ENCODE measurements around the gene UGP2.
"Not testable (repeated sequence)": the region's sequence is repeated elsewhere in the genome, so short reads cannot be mapped to it uniquely, and the experiment has no call there.

Gene UGP2

GRCh38 chr2:63796796-63797195 is 44.9 kb upstream of the UGP2 start:
- no peaks in the 10 kb centered on the region for H3K9me2 ChIP-seq (replicated peaks; ENCODE audit: insufficient read depth, low read length)
- H3F3A ChIP-seq (ENCODE audit: insufficient read depth, low read length) = no peaks in the 10 kb centered on the region
- TF ChIP-seq EZH2 (optimal IDR thresholded peaks at IDR 0.05; ENCODE audit: low read depth, low read length) (no peak), EZH2phosphoT487 (IDR thresholded peaks at IDR 0.05; ENCODE audit: low read length) (no peak)
- TF ChIP-seq, protein P1, sequence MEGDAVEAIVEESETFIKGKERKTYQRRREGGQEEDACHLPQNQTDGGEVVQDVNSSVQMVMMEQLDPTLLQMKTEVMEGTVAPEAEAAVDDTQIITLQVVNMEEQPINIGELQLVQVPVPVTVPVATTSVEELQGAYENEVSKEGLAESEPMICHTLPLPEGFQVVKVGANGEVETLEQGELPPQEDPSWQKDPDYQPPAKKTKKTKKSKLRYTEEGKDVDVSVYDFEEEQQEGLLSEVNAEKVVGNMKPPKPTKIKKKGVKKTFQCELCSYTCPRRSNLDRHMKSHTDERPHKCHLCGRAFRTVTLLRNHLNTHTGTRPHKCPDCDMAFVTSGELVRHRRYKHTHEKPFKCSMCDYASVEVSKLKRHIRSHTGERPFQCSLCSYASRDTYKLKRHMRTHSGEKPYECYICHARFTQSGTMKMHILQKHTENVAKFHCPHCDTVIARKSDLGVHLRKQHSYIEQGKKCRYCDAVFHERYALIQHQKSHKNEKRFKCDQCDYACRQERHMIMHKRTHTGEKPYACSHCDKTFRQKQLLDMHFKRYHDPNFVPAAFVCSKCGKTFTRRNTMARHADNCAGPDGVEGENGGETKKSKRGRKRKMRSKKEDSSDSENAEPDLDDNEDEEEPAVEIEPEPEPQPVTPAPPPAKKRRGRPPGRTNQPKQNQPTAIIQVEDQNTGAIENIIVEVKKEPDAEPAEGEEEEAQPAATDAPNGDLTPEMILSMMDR (IDR thresholded peaks at IDR 0.05; ENCODE audit: low read length) = no peak
- H3K79me2 ChIP-seq (ENCODE audit: low read length) = no peaks in the 10 kb centered on the region
- no peak overlapping the region for H3K4me3 ChIP-seq (ENCODE audit: low read length)
- no peak overlapping the region for H3K4me2 ChIP-seq (ENCODE audit: low read depth, low read length)
- H3K4me1 ChIP-seq (ENCODE audit: low read length) = no peaks in the 10 kb centered on the region
- no peak for DNase-seq
- no peaks in the 10 kb centered on the region for H4K20me1 ChIP-seq (ENCODE audit: insufficient read depth, low read length)
- H2AFZ ChIP-seq (ENCODE audit: low read length) = no peak overlapping the region
- no peaks in the 10 kb centered on the region for H3K36me3 ChIP-seq (replicated peaks; ENCODE audit: insufficient read depth, low read length)
- no peak overlapping the region for H3K9ac ChIP-seq (ENCODE audit: low read length)
- no peaks in the 10 kb centered on the region for H3K27me3 ChIP-seq (replicated peaks; ENCODE audit: insufficient read depth, low read length)
- H3K9me3 ChIP-seq (replicated peaks; ENCODE audit: insufficient read depth, low read length) = no peaks in the 10 kb centered on the region
- H3K27ac ChIP-seq (ENCODE audit: low read length) = no peak overlapping the region

DNA sequence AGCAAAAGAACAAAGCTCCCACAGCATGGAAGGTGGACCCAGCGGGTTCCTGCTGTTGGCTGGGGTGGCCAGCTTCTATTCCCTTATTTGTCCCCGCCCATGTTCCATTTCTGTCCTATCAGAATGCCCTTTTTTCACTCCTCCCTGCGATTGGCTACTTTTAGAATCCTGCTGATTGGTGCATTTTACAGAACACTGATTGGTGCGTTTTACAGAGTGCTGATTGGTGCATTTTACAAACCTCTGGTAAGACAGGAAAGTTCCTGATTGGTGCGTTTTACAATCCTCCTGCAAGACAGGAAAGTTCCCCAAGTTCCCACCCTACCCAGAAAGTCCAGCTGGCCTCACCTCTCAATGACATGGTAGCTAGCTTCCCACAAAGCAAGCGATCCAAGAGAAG is 40.2 kb upstream of the UGP2 start:
- Histone ChIP-seq H3K27ac (ENCODE audit: low read length) (no peak overlapping the region), H3K9me2 (replicated peaks; ENCODE audit: insufficient read depth, low read length) (no peaks in the 10 kb centered on the region), H4K20me1 (ENCODE audit: insufficient read depth, low read length) (no peaks in the 10 kb centered on the region), H3K27me3 (replicated peaks; ENCODE audit: insufficient read depth, low read length) (no peaks in the 10 kb centered on the region), H3K9ac (ENCODE audit: low read length) (no peak overlapping the region), H2AFZ (ENCODE audit: low read length) (no peak overlapping the region), H3K79me2 (ENCODE audit: low read length) (no peaks in the 10 kb centered on the region), H3F3A (ENCODE audit: insufficient read depth, low read length) (no peaks in the 10 kb centered on the region), H3K4me1 (ENCODE audit: low read length) (no peaks in the 10 kb centered on the region), H3K36me3 (replicated peaks; ENCODE audit: insufficient read depth, low read length) (no peaks in the 10 kb centered on the region), H3K4me3 (ENCODE audit: low read length) (no peak overlapping the region), H3K9me3 (replicated peaks; ENCODE audit: insufficient read depth, low read length) (no peaks in the 10 kb centered on the region), H3K4me2 (ENCODE audit: low read depth, low read length) (no peak overlapping the region)
- DNase-seq = no peak
- TF ChIP-seq EZH2 (optimal IDR thresholded peaks at IDR 0.05; ENCODE audit: low read depth, low read length) = no peak
- no peak for TF ChIP-seq EZH2phosphoT487 (IDR thresholded peaks at IDR 0.05; ENCODE audit: low read length)
- TF ChIP-seq, protein P1 (IDR thresholded peaks at IDR 0.05; ENCODE audit: low read length) = no peak

GRCh38 chr2:63805412-63805811 is 36.3 kb upstream of the UGP2 start:
- Histone ChIP-seq H3K36me3 (replicated peaks; ENCODE audit: insufficient read depth, low read length) (no peaks in the 10 kb centered on the region), H3K27ac (ENCODE audit: low read length) (no peak overlapping the region), H3K9ac (ENCODE audit: low read length) (no peak overlapping the region), H3K79me2 (ENCODE audit: low read length) (no peaks in the 10 kb centered on the region), H3K9me3 (replicated peaks; ENCODE audit: insufficient read depth, low read length) (no peaks in the 10 kb centered on the region), H3K9me2 (replicated peaks; ENCODE audit: insufficient read depth, low read length) (no peaks in the 10 kb centered on the region), H3K4me1 (ENCODE audit: low read length) (no peaks in the 10 kb centered on the region), H2AFZ (ENCODE audit: low read length) (no peak overlapping the region), H3K4me3 (ENCODE audit: low read length) (no peak overlapping the region), H4K20me1 (ENCODE audit: insufficient read depth, low read length) (no peaks in the 10 kb centered on the region), H3K27me3 (replicated peaks; ENCODE audit: insufficient read depth, low read length) (no peaks in the 10 kb centered on the region), H3K4me2 (ENCODE audit: low read depth, low read length) (no peak overlapping the region), H3F3A (ENCODE audit: insufficient read depth, low read length) (no peaks in the 10 kb centered on the region)
- TF ChIP-seq, protein P1 (IDR thresholded peaks at IDR 0.05; ENCODE audit: low read length) = no peak
- no peak for TF ChIP-seq EZH2phosphoT487 (IDR thresholded peaks at IDR 0.05; ENCODE audit: low read length)
- no peak for TF ChIP-seq EZH2 (optimal IDR thresholded peaks at IDR 0.05; ENCODE audit: low read depth, low read length)
- no peak for DNase-seq

- H3K27ac ChIP-seq (ENCODE audit: low read length); H3K4me3 ChIP-seq (ENCODE audit: low read length); H3F3A ChIP-seq (ENCODE audit: insufficient read depth, low read length); H2AFZ ChIP-seq (ENCODE audit: low read length); H3K9ac ChIP-seq (ENCODE audit: low read length); H3K79me2 ChIP-seq (ENCODE audit: low read length); H3K9me3 ChIP-seq (replicated peaks; ENCODE audit: insufficient read depth, low read length); H3K27me3 ChIP-seq (replicated peaks; ENCODE audit: insufficient read depth, low read length); H3K9me2 ChIP-seq (replicated peaks; ENCODE audit: insufficient read depth, low read length); DNase-seq; H3K36me3 ChIP-seq (replicated peaks; ENCODE audit: insufficient read depth, low read length); H4K20me1 ChIP-seq (ENCODE audit: insufficient read depth, low read length); H3K4me2 ChIP-seq (ENCODE audit: low read depth, low read length); H3K4me1 ChIP-seq (ENCODE audit: low read length): not testable (repeated sequence)
Measured at GRCh38 chr2:63808036-63808435, 33.7 kb upstream of the UGP2 start.

GRCh38 chr2:63808911-63809310 is 32.8 kb upstream of the UGP2 start:
- H3K79me2 ChIP-seq (ENCODE audit: low read length); H3K9me2 ChIP-seq (replicated peaks; ENCODE audit: insufficient read depth, low read length); H3K27ac ChIP-seq (ENCODE audit: low read length); H3K4me1 ChIP-seq (ENCODE audit: low read length); H3K9ac ChIP-seq (ENCODE audit: low read length); H4K20me1 ChIP-seq (ENCODE audit: insufficient read depth, low read length); H3K4me2 ChIP-seq (ENCODE audit: low read depth, low read length); H3K4me3 ChIP-seq (ENCODE audit: low read length); H3F3A ChIP-seq (ENCODE audit: insufficient read depth, low read length); H3K27me3 ChIP-seq (replicated peaks; ENCODE audit: insufficient read depth, low read length); DNase-seq; H3K36me3 ChIP-seq (replicated peaks; ENCODE audit: insufficient read depth, low read length); H3K9me3 ChIP-seq (replicated peaks; ENCODE audit: insufficient read depth, low read length); H2AFZ ChIP-seq (ENCODE audit: low read length): not testable (repeated sequence)

Measured in MM.1S (cell line).